ENCODE data around the gene PITRM1.

PITRM1 gene

GRCh38 chr10:3147117-3147820 lies 25.3 kb downstream of the PITRM1 start:
- peaks cover 11% of the 10 kb centered on the region for H3K36me3 ChIP-seq (ENCODE audit: control insufficient read depth, insufficient read depth, low read length)
- no CpG with 5 or more reads among the region's 17 CpGs for WGBS (ENCODE audit: extremely low coverage, insufficient coverage, low lambda C conversion rate)
- no peak overlapping the region for H3K27ac ChIP-seq (ENCODE audit: low read depth, low read length)

GRCh38 chr10:3146289-3146688 lies 26.3 kb downstream of the PITRM1 start:
- no peak overlapping the region for H3K23ac ChIP-seq (ENCODE audit: low read length)
- H3K4me3 ChIP-seq (ENCODE audit: low read length) = no peak overlapping the region
- H3K56ac ChIP-seq (ENCODE audit: low read length) = no peak overlapping the region
- WGBS (ENCODE audit: extremely low coverage, insufficient coverage, low lambda C conversion rate) = no CpG with 5 or more reads among the region's 8 CpGs
- no peak overlapping the region for H4K5ac ChIP-seq (ENCODE audit: low read length)
- H3K79me1 ChIP-seq (ENCODE audit: low read length) = no peaks in the 10 kb centered on the region
- peaks cover 12% of the 10 kb centered on the region for H3K36me3 ChIP-seq (ENCODE audit: control insufficient read depth, insufficient read depth, low read length)
- no peak overlapping the region for H3K4me2 ChIP-seq (ENCODE audit: low read length)
- no peak for DNase-seq
- H4K8ac ChIP-seq (ENCODE audit: low read depth, low read length) = no peak overlapping the region
- no peaks in the 10 kb centered on the region for H3K79me2 ChIP-seq (ENCODE audit: control insufficient read depth, insufficient read depth, low read length)
- no peak overlapping the region for H3K9ac ChIP-seq (ENCODE audit: low read length)
- H3K4me1 ChIP-seq (ENCODE audit: control insufficient read depth, low read depth, low read length) = no peaks in the 10 kb centered on the region
- H2AK5ac ChIP-seq (ENCODE audit: low read length) = no peak overlapping the region
- no peak overlapping the region for H2BK15ac ChIP-seq (replicated peaks; ENCODE audit: low read depth)
- no peak overlapping the region for H3K27ac ChIP-seq (ENCODE audit: low read depth, low read length)
- H3K4ac ChIP-seq (ENCODE audit: low read depth, low read length) = no peak overlapping the region
- no peaks in the 10 kb centered on the region for H3K27me3 ChIP-seq (ENCODE audit: insufficient read depth, low read length, poor library complexity)
- H2BK120ac ChIP-seq (ENCODE audit: low read depth, low read length) = no peak overlapping the region
- no peak overlapping the region for H3K18ac ChIP-seq (ENCODE audit: low read length)
- H2BK5ac ChIP-seq (ENCODE audit: low read length) = no peak overlapping the region

More at GRCh38 chr10:3147117-3147820, 25.3 kb downstream of the PITRM1 start:
- H3K79me1 ChIP-seq (ENCODE audit: low read length) = no peaks in the 10 kb centered on the region
- no peaks in the 10 kb centered on the region for H3K79me2 ChIP-seq (ENCODE audit: control insufficient read depth, insufficient read depth, low read length)
- H4K5ac ChIP-seq (ENCODE audit: low read length) = no peak overlapping the region
- no peak overlapping the region for H3K56ac ChIP-seq (ENCODE audit: low read length)
- DNase-seq = no peak
- H3K18ac ChIP-seq (ENCODE audit: low read length) = no peak overlapping the region
- H3K23ac ChIP-seq (ENCODE audit: low read length) = no peak overlapping the region
- H4K8ac ChIP-seq (ENCODE audit: low read depth, low read length) = no peak overlapping the region
- no peaks in the 10 kb centered on the region for H3K4me1 ChIP-seq (ENCODE audit: control insufficient read depth, low read depth, low read length)
- H2AK5ac ChIP-seq (ENCODE audit: low read length) = no peak overlapping the region
- no peaks in the 10 kb centered on the region for H3K27me3 ChIP-seq (ENCODE audit: insufficient read depth, low read length, poor library complexity)
- H2BK15ac ChIP-seq (replicated peaks; ENCODE audit: low read depth) = no peak overlapping the region
- no peak overlapping the region for H3K4me3 ChIP-seq (ENCODE audit: low read length)
- H3K4me2 ChIP-seq (ENCODE audit: low read length) = no peak overlapping the region
- no peak overlapping the region for H3K9ac ChIP-seq (ENCODE audit: low read length)
- no peak overlapping the region for H2BK5ac ChIP-seq (ENCODE audit: low read length)
- no peak overlapping the region for H2BK120ac ChIP-seq (ENCODE audit: low read depth, low read length)
- H3K4ac ChIP-seq (ENCODE audit: low read depth, low read length) = no peak overlapping the region

DNA sequence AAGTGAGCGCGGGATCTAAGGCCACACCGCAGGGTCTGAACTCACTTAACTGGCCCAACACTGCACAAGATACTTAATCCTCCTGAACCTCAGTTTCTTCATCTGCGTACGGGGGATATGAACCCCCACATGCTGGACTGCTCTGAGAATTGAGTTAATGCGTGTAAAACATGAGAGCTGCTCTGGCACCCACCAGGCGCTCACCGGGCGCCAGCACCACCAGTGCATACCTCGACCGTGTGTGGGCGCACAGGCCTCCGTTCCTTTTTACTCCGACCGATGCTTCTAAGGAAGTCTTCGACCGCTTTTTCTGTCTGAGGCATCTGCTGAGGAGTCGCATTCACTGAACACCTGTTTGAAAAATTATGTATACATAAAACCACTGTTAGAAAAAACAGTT lies 27.2 kb downstream of the PITRM1 start:
- Histone ChIP-seq H3K36me3 (ENCODE audit: control insufficient read depth, insufficient read depth, low read length) (peaks cover 12% of the 10 kb centered on the region), H3K23ac (ENCODE audit: low read length) (no peak overlapping the region), H2BK5ac (ENCODE audit: low read length) (no peak overlapping the region), H3K56ac (ENCODE audit: low read length) (no peak overlapping the region), H3K4me3 (ENCODE audit: low read length) (no peak overlapping the region), H4K8ac (ENCODE audit: low read depth, low read length) (no peak overlapping the region), H3K9ac (ENCODE audit: low read length) (no peak overlapping the region), H2BK15ac (replicated peaks; ENCODE audit: low read depth) (no peak overlapping the region), H2AK5ac (ENCODE audit: low read length) (no peak overlapping the region), H3K4me1 (ENCODE audit: control insufficient read depth, low read depth, low read length) (no peaks in the 10 kb centered on the region), H3K79me1 (ENCODE audit: low read length) (no peaks in the 10 kb centered on the region), H3K18ac (ENCODE audit: low read length) (no peak overlapping the region), H3K27me3 (ENCODE audit: insufficient read depth, low read length, poor library complexity) (no peaks in the 10 kb centered on the region), H3K27ac (ENCODE audit: low read depth, low read length) (no peak overlapping the region), H4K5ac (ENCODE audit: low read length) (no peak overlapping the region), H3K79me2 (ENCODE audit: control insufficient read depth, insufficient read depth, low read length) (no peaks in the 10 kb centered on the region), H3K4ac (ENCODE audit: low read depth, low read length) (no peak overlapping the region), H3K4me2 (ENCODE audit: low read length) (no peak overlapping the region), H2BK120ac (ENCODE audit: low read depth, low read length) (no peak overlapping the region)
- no CpG with 5 or more reads among the region's 18 CpGs for WGBS (ENCODE audit: extremely low coverage, insufficient coverage, low lambda C conversion rate)
- no peak for DNase-seq

- H3K23ac ChIP-seq (ENCODE audit: low read length) = no peak overlapping the region
- H3K4me2 ChIP-seq (ENCODE audit: low read length) = no peak overlapping the region
- no peak overlapping the region for H2AK5ac ChIP-seq (ENCODE audit: low read length)
- no peak overlapping the region for H3K4ac ChIP-seq (ENCODE audit: low read depth, low read length)
- 100% methylated on average over 2 of the region's 19 CpGs for whole genome bisulfite sequencing (ENCODE audit: extremely low coverage, insufficient coverage, low lambda C conversion rate)
- H3K4me3 ChIP-seq (ENCODE audit: low read length) = no peak overlapping the region
- no peak overlapping the region for H2BK120ac ChIP-seq (ENCODE audit: low read depth, low read length)
- no peak overlapping the region for H3K9ac ChIP-seq (ENCODE audit: low read length)
- H3K27ac ChIP-seq (ENCODE audit: low read depth, low read length) = no peak overlapping the region
- H2BK5ac ChIP-seq (ENCODE audit: low read length) = no peak overlapping the region
- no peak overlapping the region for H4K5ac ChIP-seq (ENCODE audit: low read length)
- H4K8ac ChIP-seq (ENCODE audit: low read depth, low read length) = no peak overlapping the region
- no peaks in the 10 kb centered on the region for H3K4me1 ChIP-seq (ENCODE audit: control insufficient read depth, low read depth, low read length)
- no peak for DNase-seq
- no peaks in the 10 kb centered on the region for H3K27me3 ChIP-seq (ENCODE audit: insufficient read depth, low read length, poor library complexity)
- H3K56ac ChIP-seq (ENCODE audit: low read length) = no peak overlapping the region
- no peaks in the 10 kb centered on the region for H3K79me1 ChIP-seq (ENCODE audit: low read length)
- no peaks in the 10 kb centered on the region for H3K79me2 ChIP-seq (ENCODE audit: control insufficient read depth, insufficient read depth, low read length)
- H3K18ac ChIP-seq (ENCODE audit: low read length) = no peak overlapping the region
- H2BK15ac ChIP-seq (replicated peaks; ENCODE audit: low read depth) = no peak overlapping the region
- H3K36me3 ChIP-seq (ENCODE audit: control insufficient read depth, insufficient read depth, low read length) = peaks cover 10% of the 10 kb centered on the region
Measured at GRCh38 chr10:3143791-3144434, 28.7 kb downstream of the PITRM1 start.

DNA sequence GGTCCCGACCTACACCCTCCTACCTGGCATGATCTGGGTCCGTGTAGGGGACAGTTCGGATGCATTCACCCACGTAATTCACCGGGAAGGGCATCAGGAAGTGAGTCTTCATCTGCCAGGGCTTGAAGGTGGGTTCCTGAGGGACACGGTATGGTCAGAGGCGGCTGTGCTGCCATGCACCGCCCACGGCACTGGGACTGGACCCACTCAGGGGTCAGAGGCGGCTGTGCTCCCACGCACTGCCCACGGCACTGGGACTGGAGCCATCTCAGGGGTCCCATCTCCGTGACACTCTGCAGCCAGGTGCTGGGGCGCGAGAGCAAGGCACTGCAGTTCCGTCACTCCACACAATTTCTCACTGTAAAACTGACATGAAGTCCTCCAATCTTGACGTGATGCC lies 29.2 kb downstream of the PITRM1 start:
- peaks cover 13% of the 10 kb centered on the region for H3K36me3 ChIP-seq (ENCODE audit: control insufficient read depth, insufficient read depth, low read length)
- H3K9ac ChIP-seq (ENCODE audit: low read length) = no peak overlapping the region
- no peak overlapping the region for H3K56ac ChIP-seq (ENCODE audit: low read length)
- H2BK120ac ChIP-seq (ENCODE audit: low read depth, low read length) = no peak overlapping the region
- H3K18ac ChIP-seq (ENCODE audit: low read length) = no peak overlapping the region
- H4K8ac ChIP-seq (ENCODE audit: low read depth, low read length) = no peak overlapping the region
- WGBS (ENCODE audit: extremely low coverage, insufficient coverage, low lambda C conversion rate) = 100% methylated on average over 1 of the region's 17 CpGs
- H4K5ac ChIP-seq (ENCODE audit: low read length) = no peak overlapping the region
- DNase-seq = no peak
- H3K23ac ChIP-seq (ENCODE audit: low read length) = no peak overlapping the region
- no peak overlapping the region for H2BK5ac ChIP-seq (ENCODE audit: low read length)
- no peak overlapping the region for H2AK5ac ChIP-seq (ENCODE audit: low read length)
- no peak overlapping the region for H3K4me3 ChIP-seq (ENCODE audit: low read length)
- no peak overlapping the region for H3K4ac ChIP-seq (ENCODE audit: low read depth, low read length)
- H3K79me1 ChIP-seq (ENCODE audit: low read length) = no peaks in the 10 kb centered on the region
- H3K79me2 ChIP-seq (ENCODE audit: control insufficient read depth, insufficient read depth, low read length) = no peaks in the 10 kb centered on the region
- H3K27ac ChIP-seq (ENCODE audit: low read depth, low read length) = no peak overlapping the region
- H3K4me1 ChIP-seq (ENCODE audit: control insufficient read depth, low read depth, low read length) = no peaks in the 10 kb centered on the region
- no peak overlapping the region for H2BK15ac ChIP-seq (replicated peaks; ENCODE audit: low read depth)
- H3K27me3 ChIP-seq (ENCODE audit: insufficient read depth, low read length, poor library complexity) = no peaks in the 10 kb centered on the region
- H3K4me2 ChIP-seq (ENCODE audit: low read length) = no peak overlapping the region

Data from mesendoderm (in vitro differentiated cells).